K562 (cell line): ENCODE results near the gene VTCN1. TPM values are rescaled to one million over a fixed set of nuclear protein-coding genes. Genes with fewer than 3 reads are reported as not detected.

Experiments used
- ATAC-seq: fragments of 200-7000 bp; cut with Tn5 transposase; 3 replicates; pipeline ENCODE4 v1.9.1; 2020; ENCODE audit warnings: moderate library complexity
- BruUV-seq: library from RNA; stranded (reverse); fragments of 400-500 nt; replicated peaks from 2 replicates; lab custom pipeline; 2021; lab: Mats Ljungman, UMichigan
- CTCF ChIA-PET: fragments of 300-600 bp; formaldehyde crosslinking; extraction: SDS; loops from one replicate; lab custom pipeline; 2021; ENCODE audit warnings: low intra/inter-chr PET ratio; lab: Yijun Ruan, JAX
- POLR2A ChIA-PET: fragments of 300-600, 350-650 bp; sonication (Branson Sonifier 250); formaldehyde crosslinking; extraction: SDS; loops from one replicate; lab custom pipeline; 2021; ENCODE audit warnings: antibody characterized with exemption, inconsistent platforms; lab: Yijun Ruan, JAX
- DNase-seq, 4 experiments: peaks; one replicate each; pipeline versions ENCODE4 v3.0.0 to v3.0.0-alpha.2; 2011 to 2018; ENCODE audit warnings: low spot score in 3 of 4, mixed read lengths in 3 of 4; ENCODE audit errors: extremely low read depth in 1 of 4
- FAIRE-seq: peaks from 2 replicates; lab custom pipeline; 2011; peaks lifted over from hg19 to GRCh38; lab: Jason Lieb, UNC
- H2AFZ ChIP-seq: 2 replicates; pipeline ENCODE4 v1.6.0; 2011; ENCODE audit warnings: low read depth, low read length, control low read depth, inconsistent platforms
- H3K27ac ChIP-seq: fragments of 200-600 bp; 3 replicates; pipeline ENCODE4 v1.8.0; 2011; ENCODE audit warnings: low read depth, mild to moderate bottlenecking, control low read depth, inconsistent platforms, low read length, moderate library complexity, mixed read lengths; ENCODE audit errors: extremely low read depth
- H3K27me3 ChIP-seq, 2 experiments: fragments of 300-600 bp in 1 of 2; 2 replicates in 1 of 2; 3 replicates in 1 of 2; pipeline versions ENCODE4 v1.6.0 to v1.8.0; 2011; ENCODE audit warnings: inconsistent platforms in 2 of 2, low read length in 2 of 2, mild to moderate bottlenecking in 1 of 2, mixed read lengths in 1 of 2, moderate library complexity in 1 of 2; ENCODE audit not compliant: control insufficient read depth in 2 of 2, insufficient read depth in 2 of 2
- H3K36me3 ChIP-seq: fragments of 300-600 bp; 3 replicates; pipeline ENCODE4 v1.8.0; 2011; ENCODE audit warnings: mild to moderate bottlenecking, low read length, inconsistent platforms; ENCODE audit not compliant: control insufficient read depth, insufficient read depth
- H3K4me1 ChIP-seq, 2 experiments: fragments of 200-600 bp in 1 of 2; replicated peaks in 1 of 2; 2 replicates in 1 of 2; 3 replicates in 1 of 2; pipeline versions ENCODE4 v1.5.1 to v1.8.0; 2011; ENCODE audit warnings: inconsistent platforms in 2 of 2, low read length in 2 of 2, mild to moderate bottlenecking in 1 of 2, mixed read lengths in 1 of 2, moderate library complexity in 1 of 2; ENCODE audit not compliant: control insufficient read depth in 2 of 2, insufficient read depth in 2 of 2
- H3K4me2 ChIP-seq: 2 replicates; pipeline ENCODE4 v1.6.1; 2011; ENCODE audit warnings: low read length, control low read depth, inconsistent platforms, mixed read lengths; ENCODE audit not compliant: insufficient read depth
- H3K4me3 ChIP-seq: fragments of 200-600 bp; sonication (generic), shearing (Covaris generic); 2 replicates; pipeline ENCODE4 v1.5.1; 2016; ENCODE audit warnings: control low read depth, inconsistent platforms
- H3K79me2 ChIP-seq: fragments of 200-600 bp; 3 replicates; pipeline ENCODE4 v1.8.0; 2011; ENCODE audit warnings: low read length, inconsistent platforms; ENCODE audit not compliant: control insufficient read depth, insufficient read depth
- H3K9ac ChIP-seq, 2 experiments: 2 replicates each; pipeline versions ENCODE4 v1.6.0 to v1.6.1; 2011; ENCODE audit warnings: low read depth in 2 of 2, low read length in 2 of 2, control low read depth in 1 of 2, inconsistent platforms in 1 of 2, mild to moderate bottlenecking in 1 of 2, mixed read lengths in 1 of 2; ENCODE audit not compliant: insufficient read depth in 1 of 2
- H3K9me1 ChIP-seq: one replicate; pipeline ENCODE4 v1.6.0; 2011; ENCODE audit warnings: inconsistent platforms, mild to moderate bottlenecking, low read length, moderate library complexity; ENCODE audit not compliant: control insufficient read depth, insufficient read depth
- H3K9me3 ChIP-seq: replicated peaks from 2 replicates; pipeline ENCODE4 v1.5.1; 2011; ENCODE audit warnings: low read depth, low read length, inconsistent platforms; ENCODE audit not compliant: control insufficient read depth, insufficient read depth
- H4K20me1 ChIP-seq: replicated peaks from 2 replicates; pipeline ENCODE4 v1.6.1; 2011; ENCODE audit warnings: low read length, inconsistent platforms, mixed read lengths; ENCODE audit not compliant: control insufficient read depth, insufficient read depth
- DACH1 ChIP-seq: fragments of 450-650 bp; IDR thresholded peaks from 2 replicates; pipeline ENCODE4 v1.6.1; 2018; ENCODE audit not compliant: partially characterized antibody
- FUS ChIP-seq: fragments of 200-400 bp; formaldehyde crosslinking; optimal IDR thresholded peaks from 2 replicates; pipeline ENCODE3; 2017; ENCODE audit warnings: low read depth, low read length
- POLR2H ChIP-seq: IDR thresholded peaks from 2 replicates; pipeline ENCODE4 v1.6.1; 2016; ENCODE audit warnings: missing genetic modification characterization, low read depth, mild to moderate bottlenecking, control low read depth, missing compliant biosample characterization, moderate library complexity
- POU5F1 ChIP-seq: fragments of 150-350 bp; IDR thresholded peaks from 2 replicates; pipeline ENCODE4 v1.6.1; 2014; ENCODE audit warnings: borderline replicate concordance, low read length, low read depth, mild to moderate bottlenecking; ENCODE audit not compliant: partially characterized antibody
- USF2 ChIP-seq: sonication (generic); formaldehyde crosslinking; IDR thresholded peaks from 2 replicates; pipeline ENCODE4 v1.5.0; 2020; ENCODE audit warnings: missing genetic modification reagents
- ZNF224 ChIP-seq: sonication (generic); formaldehyde crosslinking; IDR thresholded peaks from 2 replicates; pipeline ENCODE4 v1.8.0; 2022; ENCODE audit warnings: mild to moderate bottlenecking, missing genetic modification reagents
- ZNF57 ChIP-seq: fragments of 450-650 bp; formaldehyde crosslinking; IDR thresholded peaks from 2 replicates; pipeline ENCODE4 v1.4.0; 2020; ENCODE audit warnings: mild to moderate bottlenecking, moderate library complexity
- WGBS: fragments of 100-300 bp; shearing (Covaris generic); methylation state at CpG from one replicate; pipeline ENCODE4 v1.1.6; 2016; ENCODE audit warnings: low coverage, mixed read lengths; ENCODE audit not compliant: insufficient coverage; ENCODE audit errors: missing lambda C conversion rate; 5-methylcytosine and 5-hydroxymethylcytosine counted together
- in situ Hi-C: fragments of 300-500 bp; cut with MboI; formaldehyde crosslinking; loops from 4 replicates; pipeline ENCODE4 v1.15.0; 2018; ENCODE audit warnings: inconsistent platforms, mixed read lengths
- intact Hi-C: fragments of 100-400 bp; cut with micrococcal nuclease; formaldehyde crosslinking; loops from 2 replicates; pipeline ENCODE4 v1.14.2; 2022
- polyA plus RNA-seq, 8 experiments: library from polyadenylated mRNA; depleted of rRNA in 4 of 8; stranded (reverse) in 5 of 8; unstranded in 3 of 8; fragments of >200 nt; fragmentation: Nextera tagmentation in 2 of 8; fragmentation: Illumina TruSeq in 1 of 8; extraction: Ambion mirVana in 2 of 8; extraction: Trizol in 1 of 8; gene quantifications; 2 replicates each; pipeline versions ENCODE4 v1.2.1 to v1.2.3, GENCODE V29; 2011 to 2014; ENCODE audit warnings: inconsistent platforms in 1 of 8, missing spikeins in 1 of 8
- total RNA-seq, 7 experiments: library from RNA; depleted of rRNA in 6 of 7; stranded (reverse); fragments of >200 nt in 6 of 7; fragmentation: Illumina TruSeq in 2 of 7; extraction: Trizol in 2 of 7; gene quantifications; 2 replicates each; pipeline versions ENCODE4 v1.2.1 to v1.2.3, GENCODE V29; 2011 to 2021; ENCODE audit warnings: low replicate concordance in 1 of 7

Gene VTCN1
- total and polyA plus RNA-seq, 9 of the 15 experiments (the other 6 are each of a cell fraction or from before 2014, with no cell fraction given): not detected

GRCh38 chr1:117147341-117147831 lies 63.3 kb downstream of the VTCN1 start:
- Histone ChIP-seq H3K27ac (no peak overlapping the region), H3K79me2 (no peaks in the 10 kb centered on the region), H3K27me3 (peaks cover 11 to 22% of the 10 kb centered on the region in 2 experiments; a peak in 3 of 5 replicates), H3K4me2 (no peak overlapping the region), H3K9me3 (no peaks in the 10 kb centered on the region), H2AFZ (no peak overlapping the region), H3K4me3 (no peak overlapping the region), H4K20me1 (no peaks in the 10 kb centered on the region), H3K9ac (no peak overlapping the region), H3K9me1 (no peaks in the 10 kb centered on the region), H3K36me3 (no peaks in the 10 kb centered on the region), H3K4me1 (no peaks in the 10 kb centered on the region)
- 8% methylated on average over 4 of the region's 4 CpGs for WGBS
- FAIRE-seq: no peak
- ATAC-seq: no peak
- TF ChIP-seq FUS (no peak), POU5F1 (no peak), DACH1 (no peak), USF2 (CRISPR knock-in tag) (no peak), ZNF224 (CRISPR knock-in tag) (no peak), POLR2H (tag) (no peak), ZNF57 (CRISPR knock-in tag) (no peak)
- ChIA-PET CTCF (no interaction called here), POLR2A (no interaction called here)
- intact Hi-C loops (no loop called here), in situ Hi-C loops (no loop called here)
- no TSS peak for BruUV-seq
- no peak for DNase-seq
